Endothelial cell (in vitro differentiated cells): ENCODE results near the gene PBLD. TPM values are rescaled to one million over a fixed set of nuclear protein-coding genes. Genes with fewer than 3 reads are reported as not detected.
"Not testable (repeated sequence)": the region's sequence is repeated elsewhere in the genome, so short reads cannot be mapped to it uniquely, and the experiment has no call there.

Experiments used
- DNase-seq: peaks from one replicate; pipeline ENCODE4 v3.0.0; 2021; ENCODE audit warnings: low spot score
- H3K27ac Mint-ChIP-seq: one replicate; pipeline ENCODE4 v1.8.0; 2021; ENCODE audit warnings: mixed read lengths, inconsistent platforms; ENCODE audit not compliant: unreplicated experiment
- H3K27me3 Mint-ChIP-seq: one replicate; pipeline ENCODE4 v1.8.0; 2021; ENCODE audit warnings: mild to moderate bottlenecking, moderate library complexity, mixed read lengths, inconsistent platforms; ENCODE audit not compliant: unreplicated experiment
- H3K36me3 Mint-ChIP-seq: one replicate; pipeline ENCODE4 v1.8.0; 2021; ENCODE audit warnings: mild to moderate bottlenecking, low read depth, mixed read lengths, inconsistent platforms; ENCODE audit not compliant: unreplicated experiment
- H3K4me1 Mint-ChIP-seq: one replicate; pipeline ENCODE4 v1.8.0; 2021; ENCODE audit warnings: mild to moderate bottlenecking, mixed read lengths, inconsistent platforms; ENCODE audit not compliant: unreplicated experiment
- H3K4me3 Mint-ChIP-seq: one replicate; pipeline ENCODE4 v1.8.0; 2021; ENCODE audit warnings: mild to moderate bottlenecking, mixed read lengths, inconsistent platforms; ENCODE audit not compliant: unreplicated experiment
- H3K9me3 Mint-ChIP-seq: one replicate; pipeline ENCODE4 v1.8.0; 2021; ENCODE audit warnings: mixed read lengths, inconsistent platforms; ENCODE audit not compliant: unreplicated experiment
- total RNA-seq: library from RNA; stranded (reverse); fragmentation: NEBNext Ultra II Directional; extraction: Animal tissue kit (Norgen Biotek cat#: 25700); gene quantifications from one replicate; pipeline ENCODE4 v1.2.1, GENCODE V29; 2021; ENCODE audit not compliant: unreplicated experiment
- TF ChIP-seq, protein P1 (sequence below): fragments of 200-600 bp; sonication (generic); IDR thresholded peaks from one replicate; pipeline ENCODE4 v1.5.0; 2021; ENCODE audit warnings: antibody characterized with exemption; ENCODE audit not compliant: unreplicated experiment

Gene PBLD
- total RNA-seq, 1 donor from 2014 or later, result 3.2 TPM

DNA sequence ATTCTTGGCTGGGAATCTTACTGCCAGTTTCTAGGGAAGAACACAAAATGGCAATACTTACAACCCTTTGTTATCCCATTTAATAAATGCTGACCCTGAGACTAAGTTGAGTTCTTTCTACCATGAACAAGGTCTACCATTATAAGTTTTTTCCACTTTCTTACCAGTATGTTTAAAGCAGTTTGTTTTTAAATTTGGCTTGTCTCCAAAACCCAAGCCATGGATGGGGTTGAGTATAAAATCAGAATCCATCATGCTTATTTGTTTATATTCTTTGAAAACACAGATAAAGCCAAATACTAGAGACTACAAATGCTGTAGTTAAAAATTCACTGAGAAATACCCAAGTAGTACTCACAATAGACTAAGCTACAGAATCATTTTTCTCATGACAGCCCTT, 42.0 kb downstream of the PBLD start:
- H3K27me3 Mint-ChIP-seq, result peaks cover 2% of the 10 kb centered on the region
- no peak overlapping the region for H3K27ac Mint-ChIP-seq
- TF ChIP-seq, protein P1, sequence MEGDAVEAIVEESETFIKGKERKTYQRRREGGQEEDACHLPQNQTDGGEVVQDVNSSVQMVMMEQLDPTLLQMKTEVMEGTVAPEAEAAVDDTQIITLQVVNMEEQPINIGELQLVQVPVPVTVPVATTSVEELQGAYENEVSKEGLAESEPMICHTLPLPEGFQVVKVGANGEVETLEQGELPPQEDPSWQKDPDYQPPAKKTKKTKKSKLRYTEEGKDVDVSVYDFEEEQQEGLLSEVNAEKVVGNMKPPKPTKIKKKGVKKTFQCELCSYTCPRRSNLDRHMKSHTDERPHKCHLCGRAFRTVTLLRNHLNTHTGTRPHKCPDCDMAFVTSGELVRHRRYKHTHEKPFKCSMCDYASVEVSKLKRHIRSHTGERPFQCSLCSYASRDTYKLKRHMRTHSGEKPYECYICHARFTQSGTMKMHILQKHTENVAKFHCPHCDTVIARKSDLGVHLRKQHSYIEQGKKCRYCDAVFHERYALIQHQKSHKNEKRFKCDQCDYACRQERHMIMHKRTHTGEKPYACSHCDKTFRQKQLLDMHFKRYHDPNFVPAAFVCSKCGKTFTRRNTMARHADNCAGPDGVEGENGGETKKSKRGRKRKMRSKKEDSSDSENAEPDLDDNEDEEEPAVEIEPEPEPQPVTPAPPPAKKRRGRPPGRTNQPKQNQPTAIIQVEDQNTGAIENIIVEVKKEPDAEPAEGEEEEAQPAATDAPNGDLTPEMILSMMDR, result no peak
- no peak overlapping the region for H3K4me3 Mint-ChIP-seq
- no peak for DNase-seq
- peaks cover 7% of the 10 kb centered on the region for H3K4me1 Mint-ChIP-seq
- H3K36me3 Mint-ChIP-seq, result peaks cover 3% of the 10 kb centered on the region
- no peaks in the 10 kb centered on the region for H3K9me3 Mint-ChIP-seq

DNA sequence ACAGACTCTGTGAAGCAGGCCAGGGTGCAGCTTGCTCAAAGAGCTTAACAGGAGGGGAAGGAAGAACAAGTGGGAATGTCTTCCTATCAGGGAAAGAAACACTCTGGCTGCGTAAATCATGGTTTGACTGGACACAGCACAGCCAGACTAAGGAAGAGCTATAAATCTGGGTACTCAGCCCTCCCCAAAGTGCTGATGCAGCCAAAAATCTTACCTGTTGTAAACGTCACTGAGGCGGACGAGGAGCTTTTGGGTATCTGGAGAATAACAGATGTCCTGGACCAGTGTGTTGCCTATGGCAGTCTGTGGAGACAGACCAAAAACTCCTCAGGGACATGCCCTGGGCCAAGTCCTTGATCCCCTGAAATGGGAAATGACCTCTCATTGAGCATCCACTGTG, 44.0 kb downstream of the PBLD start:
- no peaks in the 10 kb centered on the region for H3K36me3 Mint-ChIP-seq
- no peak overlapping the region for H3K4me3 Mint-ChIP-seq
- H3K27ac Mint-ChIP-seq, result no peak overlapping the region
- TF ChIP-seq, protein P1, result no peak
- no peaks in the 10 kb centered on the region for H3K9me3 Mint-ChIP-seq
- no peak for DNase-seq
- no peaks in the 10 kb centered on the region for H3K27me3 Mint-ChIP-seq
- H3K4me1 Mint-ChIP-seq, result peaks cover 8% of the 10 kb centered on the region

DNA sequence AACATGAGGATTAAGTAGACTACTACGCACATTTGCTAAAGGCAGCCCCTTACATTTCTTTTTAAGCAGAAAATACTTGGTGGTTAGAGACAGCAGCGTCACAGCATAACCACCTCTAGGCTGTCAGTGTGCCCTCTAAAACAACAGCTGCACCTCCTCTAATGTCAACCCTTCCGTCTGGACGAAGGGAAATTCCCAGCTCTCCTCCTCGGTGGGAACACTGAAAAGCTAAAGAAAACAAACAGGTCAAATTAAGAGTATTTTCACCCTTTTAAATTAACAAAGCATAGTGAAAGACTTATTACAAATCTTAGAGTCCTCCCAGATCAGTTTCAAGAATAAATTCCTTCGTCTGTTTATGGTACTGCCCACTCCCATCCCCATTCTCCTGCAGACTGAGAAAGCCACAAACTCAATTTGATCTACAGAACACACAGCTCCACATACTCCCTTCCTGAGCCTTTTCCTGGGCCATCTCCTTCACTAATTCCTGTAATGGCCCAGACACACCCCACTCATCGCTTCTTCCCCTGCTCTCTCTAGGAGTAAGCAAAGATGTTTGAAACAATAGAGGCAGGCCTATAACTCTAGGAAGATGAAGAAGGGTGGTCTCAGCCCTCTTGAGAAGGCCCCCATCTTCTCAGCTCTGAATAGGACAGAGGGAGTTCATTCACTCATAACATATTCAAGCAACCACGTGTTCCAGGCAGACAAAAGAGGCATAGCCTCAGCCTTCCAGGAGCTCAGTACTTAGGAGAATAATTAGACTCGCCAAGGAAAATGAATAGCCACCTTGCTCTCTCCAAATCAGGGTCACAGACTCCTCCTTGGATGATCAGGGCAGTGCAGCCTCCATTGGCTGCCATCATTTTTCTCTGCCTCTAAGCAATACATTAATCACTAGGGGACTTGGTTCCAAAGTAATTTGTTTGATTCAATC, 48.4 kb downstream of the PBLD start:
- H3K27me3 Mint-ChIP-seq, result no peaks in the 10 kb centered on the region
- H3K4me1 Mint-ChIP-seq, result peaks cover 8% of the 10 kb centered on the region
- H3K4me3 Mint-ChIP-seq, result no peak overlapping the region
- no peak for DNase-seq
- TF ChIP-seq, protein P1, result no peak
- no peak overlapping the region for H3K27ac Mint-ChIP-seq
- H3K9me3 Mint-ChIP-seq, result no peaks in the 10 kb centered on the region
- peaks cover 4% of the 10 kb centered on the region for H3K36me3 Mint-ChIP-seq

DNA sequence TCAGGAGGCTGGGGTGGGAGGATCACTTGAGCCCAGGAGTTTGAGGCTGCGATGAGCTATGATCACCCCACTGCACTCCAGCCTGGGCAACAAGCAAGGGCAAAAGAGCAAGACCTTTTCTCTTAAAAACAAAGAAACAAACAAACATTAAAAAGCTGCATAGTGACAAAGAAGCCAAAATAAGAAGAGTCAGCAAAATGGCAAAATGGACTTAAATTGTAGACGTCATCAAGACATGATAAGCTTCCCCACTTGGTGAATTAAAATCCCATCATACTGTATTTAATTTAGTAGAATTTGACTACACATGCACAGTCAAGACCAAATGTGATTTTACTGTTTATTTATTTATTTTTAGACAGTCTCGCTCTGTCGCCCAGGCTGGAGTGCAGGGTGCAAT, 52.0 kb downstream of the PBLD start:
- TF ChIP-seq, protein P1, result no peak
- DNase-seq, result no peak
- H3K4me3 Mint-ChIP-seq, result no peak overlapping the region
- no peaks in the 10 kb centered on the region for H3K9me3 Mint-ChIP-seq
- H3K36me3 Mint-ChIP-seq, result peaks cover 16% of the 10 kb centered on the region
- no peak overlapping the region for H3K27ac Mint-ChIP-seq
- no peaks in the 10 kb centered on the region for H3K27me3 Mint-ChIP-seq
- peaks cover 6% of the 10 kb centered on the region for H3K4me1 Mint-ChIP-seq

DNA sequence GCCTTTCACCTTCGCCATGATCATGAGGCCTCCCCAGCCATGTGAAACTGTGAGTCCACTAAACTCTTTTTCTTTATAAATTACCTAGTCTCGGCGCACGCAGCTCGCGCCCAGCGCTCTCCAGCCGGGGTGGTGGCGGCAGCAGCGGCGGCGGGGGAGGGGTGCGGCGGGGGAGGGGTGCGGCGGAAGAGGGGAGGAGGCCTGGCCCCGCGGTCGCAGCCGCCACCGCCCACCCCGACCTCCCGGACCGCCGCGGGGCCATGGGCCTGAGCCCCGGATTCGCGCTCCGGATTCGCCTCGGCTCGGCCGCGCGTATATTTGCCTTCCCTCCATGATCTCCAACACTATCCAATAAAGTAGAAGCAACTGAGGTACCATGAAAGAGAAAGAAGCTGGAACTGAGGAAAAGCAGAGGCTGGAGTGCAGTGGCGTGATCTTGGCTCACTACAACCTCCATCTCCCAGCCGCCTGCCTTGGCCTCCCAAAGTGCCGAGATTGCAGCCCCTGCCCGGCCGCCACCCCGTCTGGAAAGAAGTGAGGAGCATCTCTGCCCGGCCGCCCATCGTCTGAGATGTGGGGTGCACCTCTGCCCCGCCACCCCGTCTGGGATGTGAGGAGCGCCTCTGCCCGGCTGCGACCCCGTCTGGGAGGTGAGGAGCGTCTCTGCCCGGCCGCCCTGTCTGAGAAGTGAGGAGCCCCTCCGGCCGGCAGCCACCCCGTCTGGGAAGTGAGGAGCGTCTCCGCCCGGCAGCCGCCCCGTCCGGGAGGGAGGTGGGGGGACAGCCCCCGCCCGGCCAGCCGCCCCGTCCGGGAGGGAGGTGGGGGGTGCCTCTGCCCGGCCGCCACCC, 53.6 kb downstream of the PBLD start:
- H3K4me1 Mint-ChIP-seq, H3K9me3 Mint-ChIP-seq, H3K27me3 Mint-ChIP-seq, H3K4me3 Mint-ChIP-seq, H3K27ac Mint-ChIP-seq, DNase-seq: not testable (repeated sequence)
- peaks cover 16% of the 10 kb centered on the region for H3K36me3 Mint-ChIP-seq

DNA sequence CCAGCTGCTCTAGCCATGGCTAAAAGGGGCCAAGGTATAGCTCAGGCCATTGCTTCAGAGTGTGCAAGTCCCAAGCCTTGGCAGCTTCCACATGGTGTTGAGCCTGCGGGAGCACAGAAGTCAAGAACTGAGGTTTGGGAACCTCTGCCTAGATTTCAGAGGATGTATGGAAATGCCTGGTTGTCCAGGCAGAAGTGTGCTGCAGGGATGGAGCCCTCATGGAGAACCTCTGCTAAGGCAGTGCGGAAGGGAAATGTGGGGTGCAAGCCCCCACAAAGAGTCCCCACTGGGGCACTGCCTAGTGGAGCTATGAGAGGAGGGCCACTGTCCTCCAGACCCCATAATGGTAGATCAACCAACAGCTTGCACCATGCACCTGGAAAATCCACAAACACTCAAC, 54.9 kb downstream of the PBLD start:
- not testable (repeated sequence) for DNase-seq, H3K27ac Mint-ChIP-seq, H3K4me1 Mint-ChIP-seq, H3K9me3 Mint-ChIP-seq, H3K4me3 Mint-ChIP-seq, H3K27me3 Mint-ChIP-seq
- H3K36me3 Mint-ChIP-seq, result peaks cover 16% of the 10 kb centered on the region
